Measurements from ENCODE around the gene MT2A.

MT2A gene

GRCh38 chr16:56637814-56638750, 29.7 kb downstream of the MT2A start, which contains the start of gene MT1A:
Gene MT1A, plus strand, starts transcription at chr16:56638666. Its CDS starts 73 bp downstream, at chr16:56638739.
- TF ChIP-seq, protein P1, sequence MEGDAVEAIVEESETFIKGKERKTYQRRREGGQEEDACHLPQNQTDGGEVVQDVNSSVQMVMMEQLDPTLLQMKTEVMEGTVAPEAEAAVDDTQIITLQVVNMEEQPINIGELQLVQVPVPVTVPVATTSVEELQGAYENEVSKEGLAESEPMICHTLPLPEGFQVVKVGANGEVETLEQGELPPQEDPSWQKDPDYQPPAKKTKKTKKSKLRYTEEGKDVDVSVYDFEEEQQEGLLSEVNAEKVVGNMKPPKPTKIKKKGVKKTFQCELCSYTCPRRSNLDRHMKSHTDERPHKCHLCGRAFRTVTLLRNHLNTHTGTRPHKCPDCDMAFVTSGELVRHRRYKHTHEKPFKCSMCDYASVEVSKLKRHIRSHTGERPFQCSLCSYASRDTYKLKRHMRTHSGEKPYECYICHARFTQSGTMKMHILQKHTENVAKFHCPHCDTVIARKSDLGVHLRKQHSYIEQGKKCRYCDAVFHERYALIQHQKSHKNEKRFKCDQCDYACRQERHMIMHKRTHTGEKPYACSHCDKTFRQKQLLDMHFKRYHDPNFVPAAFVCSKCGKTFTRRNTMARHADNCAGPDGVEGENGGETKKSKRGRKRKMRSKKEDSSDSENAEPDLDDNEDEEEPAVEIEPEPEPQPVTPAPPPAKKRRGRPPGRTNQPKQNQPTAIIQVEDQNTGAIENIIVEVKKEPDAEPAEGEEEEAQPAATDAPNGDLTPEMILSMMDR (IDR thresholded peaks at IDR 0.05; ENCODE audit: insufficient read depth, low read depth, low read length, missing control alignments): no peak
- DNase-seq (ENCODE audit: low read depth): no peak
- peak within 1 kb of the TSS; percentile 25 for H3K4me3 ChIP-seq (ENCODE audit: low read length)

- TF ChIP-seq, protein P1 (IDR thresholded peaks at IDR 0.05; ENCODE audit: insufficient read depth, low read depth, low read length, missing control alignments): no peak
- H3K4me3 ChIP-seq (ENCODE audit: low read length): no peak overlapping the region
- DNase-seq (ENCODE audit: low read depth): no peak
Measured at GRCh38 chr16:56639045-56639444, 30.7 kb downstream of the MT2A start.

GRCh38 chr16:56640076-56640475, 31.7 kb downstream of the MT2A start:
- TF ChIP-seq, protein P1 (IDR thresholded peaks at IDR 0.05; ENCODE audit: insufficient read depth, low read depth, low read length, missing control alignments): no peak
- no peak for DNase-seq (ENCODE audit: low read depth)
- no peak overlapping the region for H3K4me3 ChIP-seq (ENCODE audit: low read length)

DNA sequence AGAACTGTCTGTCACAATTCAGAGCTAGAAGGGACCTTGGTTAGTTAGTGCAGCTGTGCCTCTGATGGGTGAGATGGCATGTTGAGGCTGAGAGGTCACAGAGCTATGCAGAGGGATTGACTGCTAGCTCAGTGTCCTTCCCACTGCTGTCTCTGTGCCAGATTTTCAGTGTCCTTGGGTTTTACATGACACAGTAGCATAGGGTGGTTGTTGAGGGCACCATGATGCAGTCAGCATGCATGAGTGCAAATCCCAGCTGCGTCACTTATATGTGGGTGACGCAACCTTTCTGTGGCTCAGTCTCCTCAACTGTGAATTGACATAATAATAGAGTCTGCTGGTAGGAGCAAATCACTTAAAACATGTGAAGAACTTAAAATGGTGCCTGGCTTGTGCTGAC, 32.8 kb downstream of the MT2A start:
- no peak for DNase-seq (ENCODE audit: low read depth)
- TF ChIP-seq, protein P1 (IDR thresholded peaks at IDR 0.05; ENCODE audit: insufficient read depth, low read depth, low read length, missing control alignments): no peak

GRCh38 chr16:56643080-56643778, 34.8 kb downstream of the MT2A start:
- TF ChIP-seq, protein P1 (IDR thresholded peaks at IDR 0.05; ENCODE audit: insufficient read depth, low read depth, low read length, missing control alignments): peak; percentile 34
- DNase-seq (ENCODE audit: low read depth): peak; percentile 66
- H3K4me3 ChIP-seq (ENCODE audit: low read length): no peak overlapping the region

More for the DNA sequence above, 32.8 kb downstream of the MT2A start:
- H3K4me3 ChIP-seq (ENCODE audit: low read length): no peak overlapping the region

- DNase-seq (ENCODE audit: low read depth): no peak
- TF ChIP-seq, protein P1 (IDR thresholded peaks at IDR 0.05; ENCODE audit: insufficient read depth, low read depth, low read length, missing control alignments): no peak
- no peak overlapping the region for H3K4me3 ChIP-seq (ENCODE audit: low read length)
Measured at GRCh38 chr16:56643833-56644232, 35.4 kb downstream of the MT2A start.
